Peyer's patch (tissue), 4 donors: ENCODE results near the gene PLXDC1. TPM values are rescaled to one million over a fixed set of nuclear protein-coding genes. Genes with fewer than 3 reads are reported as not detected.
"Not testable (repeated sequence)": the region's sequence is repeated elsewhere in the genome, so short reads cannot be mapped to it uniquely, and the experiment has no call there.

Experiments
- DNase-seq, 3 donors: peaks; one replicate each; pipeline ENCODE4 v3.0.0-alpha.2; 2017 to 2019
- H3K27ac ChIP-seq, 4 donors: fragments of 200-600 bp; sonication (generic); one replicate each; pipeline ENCODE4 v1.5.1; 2016 to 2019
- H3K27me3 ChIP-seq, 2 donors: fragments of 200-600 bp; sonication (generic); one replicate each; pipeline ENCODE4 v1.5.1; 2019
- H3K36me3 ChIP-seq, 3 donors: fragments of 200-600 bp; sonication (generic); one replicate each; pipeline ENCODE4 v1.5.1; 2016 to 2019
- H3K4me1 ChIP-seq, 4 donors: fragments of 200-600 bp; sonication (generic); one replicate each; pipeline ENCODE4 v1.5.1; 2016 to 2019
- H3K4me3 ChIP-seq, 4 donors: fragments of 200-600 bp; sonication (generic); 1 replicate in 3 of 4; 2 replicates in 1 of 4; pipeline ENCODE4 v1.5.1; 2016 to 2019; ENCODE audit warnings: mild to moderate bottlenecking in 1 of 4
- H3K9me3 ChIP-seq, 4 donors: fragments of 200-600 bp; sonication (generic); one replicate each; pipeline ENCODE4 v1.5.1; 2016 to 2019; ENCODE audit warnings: mild to moderate bottlenecking in 1 of 4
- CTCF ChIP-seq, 6 experiments: fragments of 450-650 bp in 4 of 6; fragments of 200-600 bp in 2 of 6; sonication (generic) in 1 of 6; IDR thresholded peaks; one replicate each; pipeline ENCODE4 v1.5.1; 2017 to 2019; ENCODE audit warnings: antibody characterized with exemption in 6 of 6, mild to moderate bottlenecking in 3 of 6, moderate library complexity in 1 of 6
- POLR2A ChIP-seq, 2 donors: fragments of 450-650 bp; IDR thresholded peaks; one replicate each; pipeline ENCODE4 v1.5.1; 2017; ENCODE audit warnings: antibody characterized with exemption in 2 of 2, mild to moderate bottlenecking in 2 of 2, moderate library complexity in 2 of 2
- total RNA-seq, 4 donors: library from RNA; depleted of rRNA; stranded (reverse); fragments of >200 nt; gene quantifications; one replicate each; pipeline ENCODE4 v1.1.0, GENCODE V29; 2016

PLXDC1 gene
- total RNA-seq, 4 donors from 2014 or later = 14.5 to 34.7 (median 18.2) TPM

- Histone ChIP-seq H3K4me1 (no peaks in the 10 kb centered on the region), H3K27ac (no peak overlapping the region), H3K36me3 (no peaks in the 10 kb centered on the region), H3K27me3 (no peaks in the 10 kb centered on the region), H3K4me3 (no peak overlapping the region), H3K9me3 (no peaks in the 10 kb centered on the region)
- TF ChIP-seq POLR2A (IDR thresholded peaks at IDR 0.05) (no peak), CTCF (IDR thresholded peaks at IDR 0.05) (no peak)
- DNase-seq = no peak
Measured at GRCh38 chr17:39130205-39130604, 21.2 kb downstream of the PLXDC1 start.

DNA sequence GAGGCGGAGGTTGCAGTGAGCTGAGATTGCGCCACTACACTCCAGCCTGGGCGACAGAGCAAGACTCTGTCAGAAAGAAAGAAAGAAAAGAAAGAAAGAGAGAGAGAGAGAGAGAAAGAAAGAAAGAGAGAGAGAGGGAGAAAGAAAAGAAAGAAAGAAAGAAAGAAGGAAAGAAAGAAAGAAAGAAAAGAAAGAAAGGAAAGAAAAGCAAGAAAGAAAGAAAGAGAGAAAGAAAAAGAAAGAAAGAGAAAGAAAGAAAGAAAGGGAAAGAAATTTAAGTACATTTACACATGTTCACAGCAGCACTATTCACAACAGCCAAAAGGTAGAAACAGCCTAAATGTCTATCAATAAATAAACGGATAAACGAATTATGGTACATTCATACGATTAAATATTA is 21.9 kb downstream of the PLXDC1 start:
- not testable (repeated sequence) for H3K9me3 ChIP-seq, H3K36me3 ChIP-seq, DNase-seq, H3K27me3 ChIP-seq, H3K27ac ChIP-seq, H3K4me1 ChIP-seq, H3K4me3 ChIP-seq

GRCh38 chr17:39126436-39126835 is 25.0 kb downstream of the PLXDC1 start:
- no peaks in the 10 kb centered on the region for H3K9me3 ChIP-seq
- no peaks in the 10 kb centered on the region for H3K36me3 ChIP-seq
- no peaks in the 10 kb centered on the region for H3K4me1 ChIP-seq
- no peak for DNase-seq
- H3K4me3 ChIP-seq = no peak overlapping the region
- no peak overlapping the region for H3K27ac ChIP-seq
- TF ChIP-seq CTCF (IDR thresholded peaks at IDR 0.05) = no peak
- no peak for TF ChIP-seq POLR2A (IDR thresholded peaks at IDR 0.05)
- H3K27me3 ChIP-seq = no peaks in the 10 kb centered on the region

GRCh38 chr17:39125143-39125875 is 26.1 kb downstream of the PLXDC1 start:
- H3K36me3 ChIP-seq = no peaks in the 10 kb centered on the region

DNA sequence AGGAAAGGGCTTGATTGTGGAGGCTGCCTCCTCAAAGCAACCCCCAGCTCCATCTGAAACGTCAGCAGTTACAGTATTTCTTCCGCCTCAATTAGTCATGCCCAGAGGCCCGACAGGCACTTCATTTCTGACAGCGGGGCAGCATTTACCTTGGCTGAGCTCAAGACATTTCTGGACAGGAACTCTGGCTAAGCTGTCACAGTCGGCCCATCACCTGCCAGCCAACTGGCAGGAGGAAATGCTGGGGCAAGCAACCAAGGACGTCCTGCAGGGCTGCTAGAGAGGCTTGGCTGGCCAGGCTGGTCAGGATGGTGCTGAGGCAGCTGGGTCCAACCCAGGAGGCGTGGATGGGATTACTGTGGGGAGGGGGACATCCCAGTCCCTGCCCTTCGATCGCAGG is 27.8 kb downstream of the PLXDC1 start:
- no peak overlapping the region for H3K4me3 ChIP-seq
- no peak overlapping the region for H3K27ac ChIP-seq
- no peaks in the 10 kb centered on the region for H3K36me3 ChIP-seq
- H3K27me3 ChIP-seq = no peaks in the 10 kb centered on the region
- H3K4me1 ChIP-seq = no peaks in the 10 kb centered on the region
- TF ChIP-seq POLR2A (IDR thresholded peaks at IDR 0.05) (no peak), CTCF (IDR thresholded peaks at IDR 0.05) (no peak)
- no peak for DNase-seq
- no peaks in the 10 kb centered on the region for H3K9me3 ChIP-seq

More at GRCh38 chr17:39125143-39125875, 26.1 kb downstream of the PLXDC1 start:
- H3K4me1 ChIP-seq = no peaks in the 10 kb centered on the region
- DNase-seq = no peak
- no peak overlapping the region for H3K4me3 ChIP-seq
- no peak for TF ChIP-seq POLR2A (IDR thresholded peaks at IDR 0.05)
- no peak for TF ChIP-seq CTCF (IDR thresholded peaks at IDR 0.05)
- no peak overlapping the region for H3K27ac ChIP-seq
- H3K27me3 ChIP-seq = no peaks in the 10 kb centered on the region
- H3K9me3 ChIP-seq = no peaks in the 10 kb centered on the region

DNA sequence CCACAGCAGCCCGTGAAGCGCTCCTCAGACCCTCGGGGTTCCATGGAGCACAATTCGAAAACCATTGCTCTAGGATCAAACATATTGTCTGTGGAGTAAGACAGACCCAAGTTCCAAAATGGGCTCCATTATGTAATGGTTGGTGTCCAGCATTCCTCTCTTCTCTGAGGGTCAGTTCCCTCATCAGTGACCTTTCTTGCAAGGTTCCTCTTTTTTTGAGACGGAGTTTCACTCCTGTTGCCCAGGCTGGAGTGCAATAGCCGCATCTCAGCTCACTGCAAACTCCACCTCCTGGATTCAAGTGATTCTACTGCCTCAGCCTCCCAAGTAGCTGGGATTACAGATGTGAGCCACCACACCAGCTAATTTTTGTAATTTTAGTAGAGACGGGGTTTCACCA is 28.4 kb downstream of the PLXDC1 start:
- Histone ChIP-seq H3K36me3 (no peaks in the 10 kb centered on the region), H3K9me3 (no peaks in the 10 kb centered on the region), H3K27ac (no peak overlapping the region), H3K4me3 (no peak overlapping the region), H3K4me1 (no peaks in the 10 kb centered on the region), H3K27me3 (no peaks in the 10 kb centered on the region)
- no peak for DNase-seq
- TF ChIP-seq CTCF (IDR thresholded peaks at IDR 0.05) (no peak), POLR2A (IDR thresholded peaks at IDR 0.05) (no peak)

GRCh38 chr17:39121919-39122318 is 29.5 kb downstream of the PLXDC1 start:
- not testable (repeated sequence) for H3K27me3 ChIP-seq, H3K4me1 ChIP-seq, H3K9me3 ChIP-seq, H3K4me3 ChIP-seq, DNase-seq, H3K36me3 ChIP-seq, H3K27ac ChIP-seq
